AML-193 (cell line): ENCODE measurements around the gene CPN2.
A peak's percentile ranks its signal among the peaks of the same experiment; 100 is the strongest.

ENCODE experiments used
- DNase-seq, 2 experiments: peaks; one replicate each; lab custom pipeline; 2025; lab: John Stamatoyannopoulos, UW

The CPN2 gene

DNA sequence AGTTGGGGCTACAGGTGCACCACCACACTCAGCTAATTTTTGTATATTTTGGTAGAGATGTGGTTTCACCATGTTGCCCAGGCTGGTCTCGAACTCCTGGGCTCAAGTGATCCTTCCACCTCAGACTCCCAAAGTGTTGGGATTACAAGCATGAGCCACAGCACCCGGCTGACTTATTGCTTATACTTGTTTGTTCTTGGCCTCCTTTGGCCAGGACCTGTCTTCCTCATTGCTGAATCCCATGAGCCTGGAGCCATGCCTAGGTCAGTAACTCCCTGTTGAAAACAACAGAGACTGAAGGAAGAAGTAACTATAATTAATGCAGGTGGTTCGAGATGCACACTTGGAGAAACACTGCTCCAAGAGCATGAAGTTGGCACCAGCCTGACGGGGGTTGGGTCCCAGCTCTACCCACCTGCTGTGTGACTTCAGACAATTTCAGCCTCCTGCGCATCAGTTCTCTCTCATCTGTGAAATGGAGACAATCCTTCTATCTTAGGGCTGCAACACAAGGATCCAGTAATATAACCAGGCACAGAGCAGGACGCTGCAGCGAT is 38.9 kb downstream of the CPN2 start:
- DNase-seq: no peak

DNA sequence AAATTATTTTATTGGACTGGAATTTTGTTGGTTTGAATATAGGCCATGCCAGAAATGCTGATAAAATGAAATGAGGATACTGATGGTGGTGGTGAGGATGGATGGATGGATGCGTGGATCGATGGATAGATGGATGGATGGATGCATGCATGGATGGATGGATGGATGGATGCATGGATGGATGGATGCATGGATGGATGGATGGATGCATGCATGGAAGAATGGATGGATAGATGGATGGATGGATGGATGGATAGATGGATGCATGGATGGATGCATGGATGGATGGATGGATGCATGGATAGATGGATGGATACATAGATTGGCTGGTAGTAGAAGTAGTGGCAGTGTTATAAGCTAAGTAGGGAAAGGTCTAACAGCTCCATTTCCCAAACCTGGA is 40.1 kb downstream of the CPN2 start:
- DNase-seq: no peak

DNA sequence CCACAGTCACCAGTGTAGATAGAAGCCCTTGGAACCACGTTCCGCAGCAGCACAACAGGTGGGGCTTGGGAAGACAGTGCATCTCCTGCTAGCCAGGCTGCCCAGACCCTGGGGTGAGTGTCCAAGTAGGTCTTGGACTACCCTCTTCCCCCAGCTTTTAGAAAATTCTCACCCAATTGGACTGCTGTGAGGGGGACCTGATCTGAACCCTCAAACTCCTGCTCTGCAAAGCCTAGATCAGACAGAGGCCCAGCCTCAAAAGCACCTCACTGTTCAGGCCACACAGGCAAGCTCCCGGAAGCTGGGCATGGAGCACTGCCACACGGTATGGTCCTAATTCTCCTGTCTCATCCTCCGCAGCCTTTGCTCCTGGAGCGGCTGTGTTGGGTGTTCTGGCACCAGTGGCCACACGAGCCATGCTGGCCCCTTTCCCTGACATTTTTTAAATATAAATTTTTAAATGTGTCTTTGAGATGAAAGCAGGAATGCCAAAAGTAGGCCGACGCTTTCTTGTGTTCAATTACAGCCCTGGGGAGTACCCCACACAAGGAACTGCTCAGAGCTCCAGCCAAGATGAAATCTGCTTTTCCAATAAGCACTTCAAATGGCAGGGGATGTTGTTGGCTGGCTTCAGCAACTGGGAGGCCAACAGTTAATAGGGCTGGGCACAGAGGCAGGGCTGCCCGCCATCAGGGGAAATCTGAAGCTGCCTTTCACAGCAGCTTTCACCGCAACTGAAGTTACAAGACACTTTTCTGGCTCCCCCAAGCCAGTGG is 40.9 kb downstream of the CPN2 start:
- no peak for DNase-seq

DNA sequence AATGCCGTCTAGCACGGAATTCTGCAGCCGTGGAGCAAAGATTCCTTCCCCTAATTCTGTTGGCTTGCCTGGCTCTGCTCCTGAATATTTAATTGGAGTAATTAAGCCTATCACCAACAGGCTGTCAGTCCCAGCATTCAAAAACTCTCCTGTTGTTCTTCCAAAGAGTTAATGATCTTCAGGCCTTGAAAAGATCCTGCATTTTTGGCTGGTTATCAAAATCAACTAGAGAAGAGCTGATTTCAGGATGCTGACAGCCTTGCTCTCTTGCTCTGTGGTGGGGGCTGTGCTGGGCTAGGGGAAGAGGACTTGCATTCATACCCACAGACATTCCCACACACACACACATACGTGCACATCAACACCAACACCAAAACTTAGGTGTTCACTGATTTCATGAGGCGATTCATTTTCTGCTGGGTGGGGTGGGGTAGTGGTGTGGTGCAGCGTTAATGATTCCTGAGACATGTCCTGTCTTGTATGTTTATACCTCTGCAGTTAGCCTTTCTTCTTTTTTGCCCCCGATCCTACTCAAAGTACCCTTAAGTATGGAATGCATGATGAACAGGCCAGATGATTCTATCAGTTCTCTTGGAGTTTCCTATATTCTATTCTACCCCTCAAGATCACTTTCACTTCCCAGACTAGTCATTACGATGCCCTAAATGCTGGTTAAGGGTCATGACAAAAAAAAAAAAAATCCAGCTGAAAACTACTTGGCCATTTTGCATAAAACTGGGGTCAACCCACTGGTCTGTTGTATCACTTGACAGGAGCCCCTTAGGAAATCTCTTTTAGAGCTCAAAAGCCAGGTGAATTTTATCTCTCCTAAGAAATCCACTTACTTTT is 42.3 kb downstream of the CPN2 start:
- DNase-seq: no peak

DNA sequence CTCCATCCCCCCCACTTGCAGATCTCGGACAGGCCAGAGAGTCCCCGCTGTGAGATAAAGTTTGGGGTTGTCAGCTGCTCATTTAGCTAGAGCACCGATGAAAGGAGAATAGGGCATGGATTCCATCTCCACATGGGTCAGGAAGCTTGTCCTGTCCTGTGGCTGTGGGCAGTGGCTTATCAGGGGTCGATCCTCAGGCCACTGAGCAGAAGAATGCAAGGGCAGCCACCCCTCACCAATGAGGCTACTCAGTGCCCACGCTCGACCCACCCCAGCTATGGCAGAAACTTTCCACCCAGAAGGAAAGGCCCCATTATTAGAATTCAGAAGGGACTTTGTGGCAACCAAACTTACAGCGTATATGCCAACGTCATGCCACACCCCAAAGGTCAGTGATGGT is 43.3 kb downstream of the CPN2 start:
- no peak for DNase-seq

DNA sequence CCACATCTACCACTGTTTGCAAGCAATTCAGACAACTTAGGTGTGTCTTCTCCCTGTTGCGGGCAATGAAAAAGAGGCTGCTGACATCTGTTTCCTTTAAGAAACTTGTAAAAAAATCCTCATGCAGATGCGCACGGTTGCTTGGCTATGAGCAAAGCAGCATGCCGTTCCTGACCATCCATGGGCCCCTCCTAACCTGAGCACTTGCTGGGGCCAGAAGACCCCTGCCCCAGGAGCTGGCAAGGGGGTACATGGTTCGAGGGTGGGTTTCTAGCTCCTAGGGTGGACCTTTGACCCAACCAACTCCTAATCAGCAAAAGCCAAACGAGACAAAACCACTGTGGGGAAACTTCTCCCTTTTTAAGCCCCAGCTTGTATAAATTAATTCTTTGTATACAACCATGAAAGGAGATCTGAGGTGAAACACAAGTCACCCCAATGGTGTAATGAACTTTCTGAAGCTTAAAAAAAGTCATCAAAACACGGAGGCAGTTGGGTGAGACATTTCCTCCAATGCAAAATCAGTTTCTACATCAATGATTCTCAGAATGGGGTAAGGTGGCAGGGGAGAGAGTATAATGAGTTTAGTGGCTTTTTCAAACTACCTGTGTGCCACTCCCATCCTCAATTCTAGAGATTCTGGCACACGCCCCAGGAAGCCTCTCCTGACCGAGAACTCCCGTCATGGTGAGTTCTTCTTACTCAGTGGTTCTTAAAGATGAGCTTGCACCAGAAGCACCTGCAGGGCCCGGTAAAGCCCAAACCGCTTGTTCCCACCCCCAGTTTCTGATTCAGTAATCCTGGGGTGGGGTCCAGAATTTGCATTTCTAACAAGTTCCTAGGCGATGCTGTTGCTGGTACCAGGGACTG is 44.1 kb downstream of the CPN2 start:
- peak in 1 of 2 experiments; percentile 31 for DNase-seq

DNA sequence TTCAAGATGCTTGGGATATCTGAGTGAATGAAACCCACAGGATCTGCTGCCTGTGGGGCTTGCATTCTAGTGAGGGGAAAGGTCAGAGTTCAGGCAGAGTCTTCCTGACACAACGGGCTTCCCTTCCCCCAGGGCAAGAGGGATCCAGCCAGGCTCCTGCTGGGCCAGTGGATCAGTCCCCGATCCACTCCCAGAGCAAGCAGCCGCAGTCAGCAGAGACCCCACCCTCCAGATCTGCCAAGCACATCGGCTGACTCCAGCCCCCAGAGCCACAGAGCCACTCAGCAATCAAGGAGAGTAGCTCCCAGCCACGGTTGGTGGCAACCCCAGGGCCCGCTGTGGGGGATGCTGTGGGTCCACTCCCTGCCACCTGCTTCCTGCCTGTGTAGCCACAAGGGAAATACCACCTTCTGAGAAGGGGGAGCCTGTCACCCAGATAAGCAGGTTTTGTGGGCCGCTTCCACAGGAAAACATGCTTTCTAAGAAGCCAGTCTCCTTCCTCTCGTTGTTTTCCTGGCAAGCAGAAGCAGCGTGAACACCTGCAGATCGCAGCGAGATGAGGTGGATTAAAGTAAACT is 44.9 kb downstream of the CPN2 start:
- DNase-seq: peak; percentile 23 to 32

DNA sequence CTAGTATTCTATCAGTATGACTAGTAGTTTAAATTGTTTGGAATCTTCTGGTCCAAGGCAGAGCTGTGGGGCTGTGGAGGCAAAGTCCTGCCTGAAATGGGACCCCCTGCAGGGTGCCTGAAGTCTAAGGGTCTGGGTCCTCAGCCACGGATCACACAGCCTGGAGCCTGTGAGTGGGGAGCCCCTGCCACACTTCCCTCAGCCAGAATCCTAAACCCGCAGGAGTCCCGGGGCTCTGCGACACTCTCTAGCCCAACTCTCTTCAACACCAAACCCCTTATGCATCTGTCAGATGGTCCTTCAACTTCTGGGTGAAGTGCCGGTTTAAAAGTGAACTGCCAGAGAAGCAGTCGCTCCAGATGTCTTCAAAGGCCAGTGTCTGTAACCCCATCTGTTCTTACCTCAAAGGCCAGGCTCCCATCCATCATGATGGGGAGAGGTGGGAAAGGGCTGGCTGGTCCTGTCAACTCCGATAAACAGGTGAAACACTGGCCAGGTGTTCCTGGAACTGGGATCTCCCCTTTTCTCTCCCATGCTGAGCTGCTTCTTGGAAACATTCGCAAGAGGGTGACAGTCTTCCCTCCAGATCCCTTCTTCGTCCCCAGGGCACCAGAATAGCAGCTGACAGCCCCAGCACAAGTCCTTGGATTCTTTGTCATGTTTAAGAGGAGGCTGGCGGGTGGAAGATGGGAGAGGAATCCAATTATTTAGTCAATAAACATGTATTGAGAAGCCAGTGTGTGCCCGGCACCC is 45.6 kb downstream of the CPN2 start:
- no peak for DNase-seq

DNA sequence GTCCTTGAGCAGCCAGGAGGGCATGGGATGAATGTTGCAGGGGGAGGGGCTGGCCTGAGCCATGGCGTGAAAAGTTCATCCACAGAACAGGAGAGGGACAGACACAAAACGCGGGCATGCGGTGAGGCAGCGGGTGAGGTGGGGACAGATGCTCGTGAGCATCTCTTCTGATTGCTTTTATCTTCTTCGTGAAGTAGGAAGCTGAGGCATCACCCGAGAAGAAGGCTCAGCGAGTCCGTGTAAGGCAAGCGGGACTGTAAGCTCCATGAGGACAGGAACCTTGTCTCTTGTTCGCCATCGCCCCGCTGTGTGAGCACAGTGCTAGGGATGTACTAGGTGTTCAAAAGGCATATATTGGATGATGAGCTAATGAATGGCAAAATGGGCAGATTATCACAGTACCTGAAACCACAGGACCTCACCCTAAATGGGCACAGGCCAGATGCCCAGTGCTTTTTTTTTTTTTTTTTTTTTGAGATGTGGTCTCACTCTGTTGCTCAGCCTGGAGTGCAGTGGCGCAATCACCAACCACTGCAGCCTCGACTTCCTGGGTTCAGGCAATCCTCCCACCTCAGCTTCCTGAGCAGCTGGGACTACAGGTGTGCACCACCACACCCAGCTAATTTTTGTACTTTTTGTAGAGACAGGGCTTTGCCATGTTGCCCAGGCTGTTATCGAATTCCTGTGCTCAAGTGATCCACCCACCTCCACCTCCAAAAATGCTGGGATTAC is 46.8 kb downstream of the CPN2 start:
- no peak for DNase-seq

DNA sequence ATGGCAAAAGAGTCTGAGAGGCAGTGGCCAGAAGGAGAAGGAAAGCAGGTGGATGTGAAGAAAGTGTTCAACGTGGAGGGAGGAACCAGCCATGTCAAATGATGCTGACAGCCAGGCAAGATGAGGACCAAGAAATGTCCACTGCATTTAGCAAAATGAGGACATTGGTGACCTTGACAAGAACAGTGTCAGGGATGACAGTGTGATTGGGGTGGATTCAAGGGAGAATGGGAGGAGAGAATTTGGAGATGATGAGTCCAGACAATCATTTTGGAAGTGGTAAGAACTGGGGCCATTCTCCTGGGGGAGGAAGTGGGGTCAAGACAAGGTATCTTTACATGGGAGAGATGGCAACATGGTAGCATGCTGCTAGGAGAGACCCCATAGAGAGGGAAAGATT is 47.4 kb downstream of the CPN2 start:
- no peak for DNase-seq

DNA sequence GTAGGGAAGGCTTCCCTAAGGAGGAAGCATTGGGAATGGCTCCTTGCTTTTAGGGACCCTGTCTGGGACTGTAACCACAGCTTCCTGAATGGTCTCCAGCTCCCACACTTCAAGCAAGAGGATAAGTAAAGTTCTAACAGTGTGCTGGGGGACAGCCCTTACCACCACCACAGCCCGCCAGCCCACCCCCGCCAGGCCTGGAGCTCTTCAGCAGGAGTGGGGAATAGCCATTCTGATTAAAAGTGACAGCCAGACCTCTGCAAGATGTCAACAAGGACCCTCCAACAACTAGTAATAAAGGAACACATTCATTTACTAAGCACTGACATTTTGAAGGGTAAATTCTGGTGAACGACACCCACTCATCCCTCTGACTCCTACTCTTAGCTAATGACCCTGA is 49.4 kb downstream of the CPN2 start:
- DNase-seq: no peak

DNA sequence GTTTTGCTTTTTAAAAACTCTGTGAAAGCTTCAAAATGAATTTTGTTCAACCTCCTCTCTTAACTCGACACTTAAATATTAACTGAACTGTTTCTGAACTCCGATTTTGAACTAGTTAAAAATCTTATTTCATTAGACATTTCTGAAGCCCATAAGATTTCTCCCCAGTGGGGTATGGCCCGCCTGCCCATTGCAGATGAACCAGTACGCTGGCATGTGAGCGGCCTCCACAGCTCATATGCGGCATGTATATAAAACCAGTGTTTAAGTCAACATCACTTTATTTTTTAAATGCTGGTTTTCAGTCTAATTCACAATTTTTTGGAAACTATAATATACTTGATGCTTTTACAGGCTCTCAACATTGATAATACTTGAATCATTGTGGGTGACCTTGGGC is 50.2 kb downstream of the CPN2 start:
- DNase-seq: no peak

DNA sequence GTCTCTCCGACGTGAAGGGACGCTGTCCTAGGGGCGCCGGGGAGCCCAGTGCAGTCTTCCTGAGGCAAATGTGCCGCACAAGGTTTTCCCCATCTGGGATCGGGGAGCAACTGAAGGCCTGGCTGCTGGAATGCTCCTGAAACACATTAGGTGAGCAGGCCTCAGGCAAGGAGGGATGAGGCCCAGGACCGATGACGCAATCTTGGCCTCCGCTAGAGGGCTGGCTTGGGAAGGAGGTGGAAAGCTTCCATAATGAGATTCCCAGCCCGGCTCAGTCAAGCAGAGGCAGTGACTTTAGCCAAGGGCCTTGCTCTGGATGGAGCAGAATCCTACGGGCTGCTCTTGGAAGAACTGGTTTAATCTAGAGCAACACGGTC is 50.8 kb downstream of the CPN2 start:
- DNase-seq: no peak

DNA sequence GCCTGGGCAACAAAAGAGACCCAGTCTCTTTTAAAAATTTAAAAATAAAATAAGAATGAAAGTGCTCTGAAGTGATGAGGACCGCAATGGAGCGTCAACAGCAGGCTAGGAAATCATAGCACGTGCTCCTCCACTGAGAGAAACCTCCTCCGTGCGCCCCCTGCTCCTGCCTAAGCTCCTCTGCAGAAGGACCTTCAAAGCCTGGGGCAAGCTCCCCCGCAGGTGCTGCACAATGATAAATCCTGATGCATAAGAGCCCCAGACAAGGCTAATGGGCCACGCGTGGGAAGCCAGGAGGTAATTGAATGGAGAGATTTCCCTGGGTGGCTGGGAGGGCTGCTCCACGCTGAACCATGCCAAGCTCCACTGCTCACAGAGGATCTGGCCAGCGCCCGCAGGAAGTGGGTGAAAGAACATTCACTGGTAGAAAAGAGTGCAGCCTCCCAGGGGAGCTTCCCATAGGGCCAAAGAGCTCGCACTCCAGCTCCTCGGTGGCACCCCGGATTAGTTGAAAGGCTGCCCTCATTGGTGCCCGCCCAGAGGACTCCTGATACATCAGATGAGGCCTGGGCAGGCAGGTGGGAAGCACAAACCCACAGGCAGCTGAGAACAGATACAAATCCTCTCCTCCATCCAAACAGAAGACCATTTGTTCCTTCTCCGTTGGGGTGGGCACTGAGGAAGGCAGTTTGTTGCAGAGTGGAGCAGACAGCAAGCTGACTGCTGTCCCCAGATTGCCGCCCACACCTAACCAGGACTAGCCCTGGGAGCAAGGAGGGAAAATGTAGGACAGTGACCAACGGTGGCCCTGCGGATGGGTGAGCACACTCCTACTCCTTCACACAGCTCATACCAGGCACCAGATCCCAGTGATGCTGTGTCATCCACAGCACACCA is 52.5 kb downstream of the CPN2 start:
- no peak for DNase-seq

DNA sequence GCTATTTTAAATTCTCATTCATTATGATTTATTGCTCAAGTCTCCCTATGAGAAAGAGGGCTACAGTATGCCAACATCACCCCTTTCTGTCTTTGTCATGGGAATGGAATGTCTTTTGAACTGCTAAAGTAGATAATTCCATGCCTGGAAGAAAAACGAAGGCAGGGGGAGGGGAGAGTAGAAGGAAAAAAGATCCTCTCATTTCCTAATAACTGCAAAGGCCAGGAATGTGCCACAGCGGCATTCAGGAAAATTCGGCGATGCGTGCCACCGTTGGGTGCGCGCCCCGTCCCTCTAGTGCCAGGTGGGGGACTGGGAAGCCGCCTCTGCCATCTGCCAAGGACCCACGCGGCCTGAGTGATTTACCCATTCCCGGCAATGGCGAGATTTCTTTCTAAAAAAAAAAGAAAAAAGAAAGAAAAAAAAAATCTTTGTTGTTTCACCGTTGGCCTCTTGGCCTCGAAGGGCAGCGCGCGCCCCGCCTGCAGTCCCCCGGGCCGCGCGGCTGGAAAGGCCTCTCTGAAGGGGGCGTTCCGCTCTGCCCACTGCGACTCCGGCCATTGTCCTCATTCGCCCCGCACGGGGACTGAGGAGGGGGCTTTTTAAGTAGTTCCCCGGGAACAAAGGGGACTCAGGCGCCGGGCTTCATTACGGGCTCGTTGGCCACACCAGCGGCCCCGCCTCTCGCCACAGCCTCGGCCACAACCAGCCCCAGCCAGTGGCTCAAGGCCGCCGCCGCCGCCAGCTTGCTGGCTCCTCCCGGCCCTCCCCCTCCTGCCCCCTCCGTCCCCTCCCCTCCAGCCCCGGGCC is 54.5 kb downstream of the CPN2 start:
- DNase-seq: no peak

DNA sequence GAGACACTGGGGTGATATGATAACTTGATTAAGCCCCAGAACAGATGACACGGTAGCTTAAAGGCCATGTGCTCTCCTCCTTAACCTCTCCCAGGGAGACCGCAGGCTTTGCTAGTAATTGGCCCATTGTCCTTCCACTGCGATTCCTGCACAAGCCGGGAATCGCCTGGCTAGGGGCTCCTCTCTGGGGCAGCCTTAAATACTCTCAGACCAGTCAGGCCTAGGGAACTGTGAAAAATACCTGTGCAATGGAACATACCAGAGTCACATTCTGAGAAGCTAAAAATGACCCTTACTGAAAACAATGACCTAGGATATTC is 56.3 kb downstream of the CPN2 start:
- no peak for DNase-seq

DNA sequence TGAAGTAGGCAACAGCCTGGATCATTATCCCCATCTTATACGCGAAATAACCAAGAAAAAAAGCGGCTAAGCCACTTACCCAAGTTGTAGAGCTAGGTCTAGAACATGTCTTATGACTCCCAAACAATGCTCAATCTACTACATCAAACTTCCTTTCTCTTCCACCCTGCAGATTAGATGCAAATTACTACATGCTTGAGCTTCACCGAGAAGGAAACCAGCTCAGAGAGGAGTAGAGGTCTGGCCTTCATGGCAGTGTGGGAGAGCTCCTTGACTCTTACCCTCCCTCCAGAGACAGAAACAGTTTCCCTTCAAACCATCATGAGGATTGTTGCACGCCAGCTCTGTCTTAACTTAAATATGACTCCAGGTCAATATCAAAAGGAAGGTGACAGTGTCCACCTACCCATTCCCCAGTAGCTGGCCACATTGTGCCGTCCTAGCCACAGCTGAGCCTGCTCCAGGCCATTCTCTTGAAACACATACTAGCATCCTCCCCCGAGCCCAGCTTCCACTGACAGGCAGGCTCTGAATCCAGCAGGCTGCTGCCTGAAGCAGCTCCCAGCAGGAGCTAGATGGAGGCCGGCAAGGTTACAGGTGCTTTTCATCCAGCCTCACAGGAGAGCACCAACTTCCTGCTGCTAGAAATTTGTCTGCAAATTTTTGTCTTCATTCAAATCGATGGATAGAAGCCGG is 56.8 kb downstream of the CPN2 start:
- peak; percentile 23 to 43 for DNase-seq
